ENCODE results near the gene LASP1NB.
A peak's percentile ranks its signal among the peaks of the same experiment; 100 is the strongest.
"Not testable (repeated sequence)": the region's sequence is repeated elsewhere in the genome, so short reads cannot be mapped to it uniquely, and the experiment has no call there.

The LASP1NB gene

GRCh38 chr17:38947189-38947588 lies 21.8 kb downstream of the LASP1NB start:
- DNase-seq (ENCODE audit: low read depth): no peak
- H3K4me3 ChIP-seq (ENCODE audit: low read depth, low read length): no peak overlapping the region

GRCh38 chr17:38953800-38954199 lies 28.4 kb downstream of the LASP1NB start:
- H3K4me3 ChIP-seq (ENCODE audit: low read depth, low read length); DNase-seq (ENCODE audit: low read depth): not testable (repeated sequence)

GRCh38 chr17:38958326-38958725 lies 32.9 kb downstream of the LASP1NB start:
- no peak overlapping the region for H3K4me3 ChIP-seq (ENCODE audit: low read depth, low read length)
- peak; percentile 4 for DNase-seq (ENCODE audit: low read depth)

- H3K4me3 ChIP-seq (ENCODE audit: low read depth, low read length): no peak overlapping the region
- peak; percentile 3 for DNase-seq (ENCODE audit: low read depth)
Measured at GRCh38 chr17:38958756-38959155, 33.3 kb downstream of the LASP1NB start.

- H3K4me3 ChIP-seq (ENCODE audit: low read depth, low read length): no peak overlapping the region
- DNase-seq (ENCODE audit: low read depth): no peak
Measured at GRCh38 chr17:38959508-38959907, 34.1 kb downstream of the LASP1NB start.

- no peak overlapping the region for H3K4me3 ChIP-seq (ENCODE audit: low read depth, low read length)
Measured at GRCh38 chr17:38960402-38960801, 35.0 kb downstream of the LASP1NB start.

GRCh38 chr17:38961413-38961812 lies 36.0 kb downstream of the LASP1NB start:
- no peak for DNase-seq (ENCODE audit: low read depth)
- no peak overlapping the region for H3K4me3 ChIP-seq (ENCODE audit: low read depth, low read length)

More at GRCh38 chr17:38960402-38960801, 35.0 kb downstream of the LASP1NB start:
- DNase-seq (ENCODE audit: low read depth): no peak

GRCh38 chr17:38967290-38967738 lies 41.9 kb downstream of the LASP1NB start, which contains the start of gene FBXO47:
TSS of gene FBXO47 (minus strand) at chr17:38967403. CDS start at chr17:38963025, 4,378 bp downstream.
- peak within 1 kb of the TSS; percentile 29 for H3K4me3 ChIP-seq (ENCODE audit: low read depth, low read length)
- DNase-seq (ENCODE audit: low read depth): peak; percentile 45

GRCh38 chr17:38969281-38969680 lies 43.9 kb downstream of the LASP1NB start:
- no peak for DNase-seq (ENCODE audit: low read depth)
- no peak overlapping the region for H3K4me3 ChIP-seq (ENCODE audit: low read depth, low read length)

GRCh38 chr17:38970128-38970527 lies 44.7 kb downstream of the LASP1NB start:
- H3K4me3 ChIP-seq (ENCODE audit: low read depth, low read length): no peak overlapping the region
- DNase-seq (ENCODE audit: low read depth): no peak

GRCh38 chr17:38970804-38971203 lies 45.4 kb downstream of the LASP1NB start:
- no peak overlapping the region for H3K4me3 ChIP-seq (ENCODE audit: low read depth, low read length)
- DNase-seq (ENCODE audit: low read depth): no peak

GRCh38 chr17:38976187-38976551 lies 50.8 kb downstream of the LASP1NB start:
- not testable (repeated sequence) for DNase-seq (ENCODE audit: low read depth); H3K4me3 ChIP-seq (ENCODE audit: low read depth, low read length)

GRCh38 chr17:38978180-38978579 lies 52.8 kb downstream of the LASP1NB start:
- no peak for DNase-seq (ENCODE audit: low read depth)
- H3K4me3 ChIP-seq (ENCODE audit: low read depth, low read length): no peak overlapping the region
